Left colon (tissue), 2 donors: ENCODE measurements around the gene PCBP2. TPM values are rescaled to one million over a fixed set of nuclear protein-coding genes. Genes with fewer than 3 reads are reported as not detected.
"Not testable (repeated sequence)": the region's sequence is repeated elsewhere in the genome, so short reads cannot be mapped to it uniquely, and the experiment has no call there.

Source experiments
- ATAC-seq: fragments of 200-7000 bp; cut with Tn5 transposase; one replicate; pipeline ENCODE4 v1.9.1; 2020; ENCODE audit warnings: mild to moderate bottlenecking, moderate library complexity
- DNase-seq, 2 donors: peaks; one replicate each; pipeline ENCODE4 v3.0.0-alpha.2; 2020
- intact Hi-C, 2 donors: fragments of 100-400 bp; cut with DNase I in 1 of 2; cut with micrococcal nuclease in 1 of 2; formaldehyde crosslinking; loops; one replicate each; pipeline versions ENCODE4 v1.11.2 to v1.14.0; 2022; cut with DNase I, micrococcal nuclease
- total RNA-seq, 2 donors: library from RNA; stranded (reverse); fragmentation: NEBNext Ultra II Directional; extraction: Animal tissue kit (Norgen Biotek cat#: 25700); gene quantifications; one replicate each; pipeline ENCODE4 v1.2.1, GENCODE V29; 2021
- donor health status: DM: no; HTN: no; CAD: no.
- donor health status: DM: yes; HTN: yes; CAD: no.

The PCBP2 gene
- total RNA-seq, 2 donors from 2014 or later = 586 to 592 TPM

GRCh38 chr12:53431187-53431586 lies 20.7 kb upstream of the PCBP2 start:
- intact Hi-C loops = no loop called here
- DNase-seq (no peak), ATAC-seq (no peak)

- DNase-seq, ATAC-seq, intact Hi-C loops: not testable (repeated sequence)
Measured at GRCh38 chr12:53435326-53435725, 16.6 kb upstream of the PCBP2 start.

- intact Hi-C loops, ATAC-seq, DNase-seq: not testable (repeated sequence)
Measured at GRCh38 chr12:53439582-53439981, 12.3 kb upstream of the PCBP2 start.

GRCh38 chr12:53441040-53441833 lies 10.7 kb upstream of the PCBP2 start, which contains the start of gene PRR13:
Gene PRR13 (plus strand): TSS chr12:53441734. CDS start chr12:53442715, 981 bp downstream.
- peak; percentile 84 for ATAC-seq
- intact Hi-C loops = no loop called here
- DNase-seq = peak; percentile 99 to 100

GRCh38 chr12:53443955-53444354 lies 7.9 kb upstream of the PCBP2 start:
- ATAC-seq (peak; percentile 4), DNase-seq (no peak)
- intact Hi-C loops = no loop called here

- ATAC-seq (peak; percentile 10), DNase-seq (peak in 1 of 2 donors; percentile 38)
- intact Hi-C loops = not testable (repeated sequence)
Measured at GRCh38 chr12:53444593-53445325, 7.1 kb upstream of the PCBP2 start.

GRCh38 chr12:53450936-53451335 lies 966 bp upstream of the PCBP2 start:
- DNase-seq (no peak), ATAC-seq (no peak)
- intact Hi-C loops = no loop called here

GRCh38 chr12:53452159-53453077 lies 516 bp downstream of the PCBP2 start:
- DNase-seq = peak; percentile 87 to 88
- intact Hi-C loops = no loop called here
- ATAC-seq = peak; percentile 65

- intact Hi-C loops = no loop called here
- no peak for DNase-seq
- no peak for ATAC-seq
Measured at GRCh38 chr12:53453953-53454640, 2.2 kb downstream of the PCBP2 start.

GRCh38 chr12:53454707-53455106 lies 2.8 kb downstream of the PCBP2 start:
- ATAC-seq = no peak
- DNase-seq = no peak
- intact Hi-C loops = no loop called here

- intact Hi-C loops = no loop called here
- DNase-seq (no peak), ATAC-seq (no peak)
Measured at GRCh38 chr12:53456654-53457366, 4.9 kb downstream of the PCBP2 start.

GRCh38 chr12:53459097-53459496 lies 7.2 kb downstream of the PCBP2 start:
- ATAC-seq (no peak), DNase-seq (no peak)
- intact Hi-C loops = no loop called here

GRCh38 chr12:53461059-53461458 lies 9.2 kb downstream of the PCBP2 start:
- no peak for ATAC-seq
- intact Hi-C loops = loop anchor here in 1 of 2 donors (10.0 kb wide), 1 partner anchor 64 kb away; no protein-coding TSS in a partner anchor
- no peak for DNase-seq

- ATAC-seq (no peak), DNase-seq (no peak)
- intact Hi-C loops = loop anchor here in 1 of 2 donors (10.0 kb wide), 1 partner anchor 63 kb away; no protein-coding TSS in a partner anchor
Measured at GRCh38 chr12:53461591-53461990, 9.7 kb downstream of the PCBP2 start.

GRCh38 chr12:53462935-53463334 lies 11.0 kb downstream of the PCBP2 start:
- DNase-seq (no peak), ATAC-seq (no peak)
- intact Hi-C loops = loop anchor here in 1 of 2 donors (10.0 kb wide), 1 partner anchor 62 kb away; no protein-coding TSS in a partner anchor

GRCh38 chr12:53463802-53464560 lies 12.1 kb downstream of the PCBP2 start:
- ATAC-seq (no peak), DNase-seq (no peak)
- intact Hi-C loops = loop anchor here in 1 of 2 donors (10.0 kb wide), 1 partner anchor 61 kb away; no protein-coding TSS in a partner anchor
